PC-9 (cell line): ENCODE data around the gene RASGRP2. TPM values are rescaled to one million over a fixed set of nuclear protein-coding genes. Genes with fewer than 3 reads are reported as not detected.

Source experiments
- BruUV-seq: library from RNA; stranded (reverse); fragments of 400-500 nt; replicated peaks from 2 replicates; lab custom pipeline; 2021; lab: Mats Ljungman, UMichigan
- CTCF ChIA-PET: fragments of 300-600 bp; sonication (Branson Sonifier 250); formaldehyde crosslinking; loops from one replicate; lab custom pipeline; 2022; ENCODE audit warnings: antibody characterized with exemption; lab: Charles Lee
- POLR2A ChIA-PET: fragments of 300-600 bp; sonication (Branson Sonifier 250); formaldehyde crosslinking; loops from one replicate; lab custom pipeline; 2022; ENCODE audit warnings: antibody characterized with exemption; ENCODE audit not compliant: unreplicated experiment; lab: Charles Lee
- DNase-seq, 2 experiments: peaks; one replicate each; pipeline versions ENCODE4 v3.0.0 to v3.0.0-alpha.2; 2015 to 2022; ENCODE audit warnings: mixed read lengths in 1 of 2
- H2AFZ ChIP-seq: fragments of 200-600 bp; sonication (generic); 2 replicates; pipeline ENCODE4 v1.8.1; 2017; ENCODE audit warnings: antibody characterized with exemption
- H3F3A ChIP-seq: fragments of 200-600 bp; sonication (generic); 2 replicates; pipeline ENCODE4 v1.8.1; 2017; ENCODE audit warnings: antibody characterized with exemption, mild to moderate bottlenecking, low read depth; ENCODE audit not compliant: insufficient read depth
- H3K27ac ChIP-seq: fragments of 200-600 bp; sonication (generic); 2 replicates; pipeline ENCODE4 v1.6.1; 2016; ENCODE audit warnings: mixed run types
- H3K27me3 ChIP-seq: fragments of 200-600 bp; sonication (generic); 2 replicates; pipeline ENCODE4 v1.6.1; 2016; ENCODE audit warnings: low read depth, mixed run types; ENCODE audit not compliant: insufficient read depth
- H3K36me3 ChIP-seq: fragments of 200-600 bp; sonication (generic); 2 replicates; pipeline ENCODE4 v1.6.1; 2016; ENCODE audit warnings: low read depth, mixed run types
- H3K4me1 ChIP-seq: fragments of 200-600 bp; sonication (generic); replicated peaks from 2 replicates; pipeline ENCODE4 v1.6.1; 2016; ENCODE audit warnings: mixed run types; ENCODE audit not compliant: insufficient read depth
- H3K4me2 ChIP-seq: fragments of 200-600 bp; sonication (generic); 2 replicates; pipeline ENCODE4 v1.6.1; 2017; ENCODE audit warnings: mixed run types
- H3K4me3 ChIP-seq: fragments of 200-600 bp; sonication (generic); 2 replicates; pipeline ENCODE4 v1.6.1; 2016; ENCODE audit warnings: mixed run types
- H3K79me2 ChIP-seq: fragments of 200-600 bp; sonication (generic); 2 replicates; pipeline ENCODE4 v1.6.1; 2017; ENCODE audit warnings: low read depth, mixed run types
- H3K9me2 ChIP-seq: fragments of 200-600 bp; sonication (generic); 2 replicates; pipeline ENCODE4 v1.8.1; 2017; ENCODE audit warnings: mild to moderate bottlenecking; ENCODE audit not compliant: insufficient read depth
- H3K9me3 ChIP-seq: fragments of 200-600 bp; sonication (generic); 2 replicates; pipeline ENCODE4 v1.8.1; 2016; ENCODE audit warnings: low read depth; ENCODE audit not compliant: insufficient read depth
- H4K20me1 ChIP-seq: fragments of 200-600 bp; sonication (generic); 2 replicates; pipeline ENCODE4 v1.8.1; 2017; ENCODE audit not compliant: insufficient read depth
- CTCF ChIP-seq: fragments of 200-600 bp; sonication (generic); conservative IDR thresholded peaks from 2 replicates; pipeline ENCODE4 v1.6.1; 2017; ENCODE audit warnings: mixed run types, antibody characterized with exemption, mild to moderate bottlenecking, moderate library complexity
- EZH2 ChIP-seq: fragments of 200-600 bp; sonication (generic); IDR thresholded peaks from 2 replicates; pipeline ENCODE4 v1.8.0; 2017; ENCODE audit warnings: antibody characterized with exemption, low read depth
- intact Hi-C: fragments of 100-400 bp; cut with micrococcal nuclease; formaldehyde crosslinking; loops from one replicate; pipeline ENCODE4 v1.10.0; 2022; ENCODE audit not compliant: unreplicated experiment
- total RNA-seq: library from RNA; stranded (reverse); gene quantifications from 2 replicates; pipeline ENCODE4 v1.2.3, GENCODE V29; 2021

RASGRP2 gene
- total RNA-seq, 1 experiment from 2014 or later, result 1.0 TPM

GRCh38 chr11:64697663-64698375 is 46.1 kb downstream of the RASGRP2 start:
- ChIA-PET POLR2A (no interaction called here), CTCF (interaction anchor here (0.9 kb wide), 1 partner anchor 9 kb away, joined by 6 read pairs; no protein-coding TSS in a partner anchor)
- Histone ChIP-seq H4K20me1 (no peaks in the 10 kb centered on the region), H3F3A (no peaks in the 10 kb centered on the region), H3K4me1 (no peaks in the 10 kb centered on the region), H3K27ac (no peak overlapping the region), H3K9me3 (no peaks in the 10 kb centered on the region), H3K9me2 (no peaks in the 10 kb centered on the region), H3K27me3 (peaks cover 76% of the 10 kb centered on the region), H2AFZ (no peak overlapping the region), H3K79me2 (no peaks in the 10 kb centered on the region), H3K36me3 (no peaks in the 10 kb centered on the region), H3K4me2 (no peak overlapping the region), H3K4me3 (no peak overlapping the region)
- DNase-seq, result no peak
- TF ChIP-seq EZH2, result no peak
- no peak for TF ChIP-seq CTCF
- no TSS peak for BruUV-seq
- intact Hi-C loops, result no loop called here

DNA sequence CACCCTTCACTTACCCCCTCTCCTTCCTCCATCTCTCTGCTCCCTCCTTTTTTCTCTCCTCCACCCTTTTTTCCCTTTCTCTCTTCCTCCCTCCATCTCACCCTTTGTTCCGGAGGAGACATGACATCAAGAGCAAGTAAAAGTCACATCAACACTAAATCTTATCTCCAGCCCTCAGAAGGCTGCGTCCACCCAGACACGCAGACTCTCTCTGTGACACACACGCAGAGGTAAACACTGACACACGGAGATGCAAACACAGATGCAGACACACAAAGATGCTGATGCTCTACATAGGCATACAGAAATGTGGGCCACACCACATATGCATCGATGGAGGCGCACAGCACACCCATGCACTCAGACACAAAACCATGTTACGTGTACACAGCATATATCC is 47.9 kb downstream of the RASGRP2 start:
- no peak for TF ChIP-seq CTCF
- no peak for TF ChIP-seq EZH2
- CTCF ChIA-PET, result no interaction called here
- no TSS peak for BruUV-seq
- no peaks in the 10 kb centered on the region for H3F3A ChIP-seq
- H3K4me3 ChIP-seq, result no peak overlapping the region
- no peaks in the 10 kb centered on the region for H3K9me2 ChIP-seq
- H3K4me1 ChIP-seq, result no peaks in the 10 kb centered on the region
- H3K79me2 ChIP-seq, result no peaks in the 10 kb centered on the region
- intact Hi-C loops, result no loop called here
- peaks cover 94% of the 10 kb centered on the region for H3K27me3 ChIP-seq
- POLR2A ChIA-PET, result no interaction called here
- no peaks in the 10 kb centered on the region for H3K9me3 ChIP-seq
- no peak overlapping the region for H2AFZ ChIP-seq
- no peak for DNase-seq
- H3K36me3 ChIP-seq, result no peaks in the 10 kb centered on the region
- H4K20me1 ChIP-seq, result no peaks in the 10 kb centered on the region
- H3K27ac ChIP-seq, result no peak overlapping the region
- H3K4me2 ChIP-seq, result no peak overlapping the region

- Histone ChIP-seq H3K27ac (no peak overlapping the region), H3K79me2 (no peaks in the 10 kb centered on the region), H3K9me2 (no peaks in the 10 kb centered on the region), H3F3A (no peaks in the 10 kb centered on the region), H4K20me1 (no peaks in the 10 kb centered on the region), H3K36me3 (no peaks in the 10 kb centered on the region), H3K4me1 (no peaks in the 10 kb centered on the region), H3K27me3 (peaks cover 96% of the 10 kb centered on the region), H2AFZ (no peak overlapping the region), H3K4me2 (no peak overlapping the region), H3K4me3 (no peak overlapping the region), H3K9me3 (no peaks in the 10 kb centered on the region)
- intact Hi-C loops, result no loop called here
- DNase-seq, result no peak
- POLR2A ChIA-PET, result no interaction called here
- TF ChIP-seq EZH2 (no peak), CTCF (no peak)
- no TSS peak for BruUV-seq
- CTCF ChIA-PET, result no interaction called here
Measured at GRCh38 chr11:64695548-64695947, 48.4 kb downstream of the RASGRP2 start.
